Measurements from ENCODE around the gene TFF3.

Gene TFF3

GRCh38 chr21:42321845-42322244 lies 6.6 kb upstream of the TFF3 start:
- no peak for DNase-seq (ENCODE audit: low read depth in 2 of 3, low spot score in 1 of 3)

GRCh38 chr21:42321231-42321630 lies 6.0 kb upstream of the TFF3 start:
- DNase-seq (ENCODE audit: low read depth in 2 of 3, low spot score in 1 of 3) = no peak

- no peak for DNase-seq (ENCODE audit: low read depth in 2 of 3, low spot score in 1 of 3)
Observed at GRCh38 chr21:42320791-42321190, 5.6 kb upstream of the TFF3 start.

- DNase-seq (ENCODE audit: low read depth in 2 of 3, low spot score in 1 of 3) = no peak
Observed at GRCh38 chr21:42319851-42320572, 4.8 kb upstream of the TFF3 start.

GRCh38 chr21:42319376-42319775 lies 4.2 kb upstream of the TFF3 start:
- DNase-seq (ENCODE audit: low read depth in 2 of 3, low spot score in 1 of 3) = no peak

GRCh38 chr21:42317826-42318746 lies 2.9 kb upstream of the TFF3 start:
- DNase-seq (ENCODE audit: low read depth in 2 of 3, low spot score in 1 of 3) = no peak

GRCh38 chr21:42317341-42317741 lies 2.1 kb upstream of the TFF3 start:
- DNase-seq (ENCODE audit: low read depth in 2 of 3, low spot score in 1 of 3) = no peak

GRCh38 chr21:42316891-42317290 lies 1.7 kb upstream of the TFF3 start:
- DNase-seq (ENCODE audit: low read depth in 2 of 3, low spot score in 1 of 3) = no peak

GRCh38 chr21:42314616-42315295 lies 453 bp downstream of the TFF3 start:
- no peak for DNase-seq (ENCODE audit: low read depth in 2 of 3, low spot score in 1 of 3)

GRCh38 chr21:42313501-42313969 lies 1.7 kb downstream of the TFF3 start:
- no peak for DNase-seq (ENCODE audit: low read depth in 2 of 3, low spot score in 1 of 3)

GRCh38 chr21:42312626-42313104 lies 2.5 kb downstream of the TFF3 start:
- DNase-seq (ENCODE audit: low read depth in 2 of 3, low spot score in 1 of 3) = no peak

- no peak for DNase-seq (ENCODE audit: low read depth in 2 of 3, low spot score in 1 of 3)
Observed at GRCh38 chr21:42311816-42312625, 3.2 kb downstream of the TFF3 start.

GRCh38 chr21:42311160-42311559 lies 4.0 kb downstream of the TFF3 start:
- no peak for DNase-seq (ENCODE audit: low read depth in 2 of 3, low spot score in 1 of 3)

- DNase-seq (ENCODE audit: low read depth in 2 of 3, low spot score in 1 of 3) = no peak
Observed at GRCh38 chr21:42310411-42311001, 4.7 kb downstream of the TFF3 start.

GRCh38 chr21:42309753-42310213 lies 5.4 kb downstream of the TFF3 start:
- peak; percentile 52 to 72 (median 64) for DNase-seq (ENCODE audit: low read depth in 2 of 3, low spot score in 1 of 3)

- no peak for DNase-seq (ENCODE audit: low read depth in 2 of 3, low spot score in 1 of 3)
Observed at GRCh38 chr21:42308914-42309752, 6.1 kb downstream of the TFF3 start.

- DNase-seq (ENCODE audit: low read depth in 2 of 3, low spot score in 1 of 3) = no peak
Observed at GRCh38 chr21:42308161-42308913, 6.9 kb downstream of the TFF3 start.

GRCh38 chr21:42307106-42307505 lies 8.1 kb downstream of the TFF3 start:
- no peak for DNase-seq (ENCODE audit: low read depth in 2 of 3, low spot score in 1 of 3)

Measured in stimulated activated CD4-positive, alpha-beta T cell treated with anti-CD3 and anti-CD28 coated beads, Interleukin-12 subunit alpha, Interleukin-12 subunit beta, amount 100 ng/mL, for 48 hours (primary cell).